ENCODE measurements around the gene ZSCAN31.

- TF ChIP-seq CTCF (IDR thresholded peaks at IDR 0.05; ENCODE audit: insufficient read depth, low read depth, low read length) (no peak), EZH2 (IDR thresholded peaks at IDR 0.05; ENCODE audit: insufficient read depth, low read length) (no peak)
These were observed 44.4 kb upstream of the ZSCAN31 start for GRCh38 chr6:28380381-28380780.

Data from astrocyte (in vitro differentiated cells and primary cell).